ENCODE results near the gene TRPV5. TPM values are rescaled to one million over a fixed set of nuclear protein-coding genes. Genes with fewer than 3 reads are reported as not detected.

TRPV5 gene
- total and polyA plus RNA-seq, 2 of the 8 experiments (the other 6 are each of a cell fraction or from before 2014, with no cell fraction given) = 0.03 TPM; not detected in 1

DNA sequence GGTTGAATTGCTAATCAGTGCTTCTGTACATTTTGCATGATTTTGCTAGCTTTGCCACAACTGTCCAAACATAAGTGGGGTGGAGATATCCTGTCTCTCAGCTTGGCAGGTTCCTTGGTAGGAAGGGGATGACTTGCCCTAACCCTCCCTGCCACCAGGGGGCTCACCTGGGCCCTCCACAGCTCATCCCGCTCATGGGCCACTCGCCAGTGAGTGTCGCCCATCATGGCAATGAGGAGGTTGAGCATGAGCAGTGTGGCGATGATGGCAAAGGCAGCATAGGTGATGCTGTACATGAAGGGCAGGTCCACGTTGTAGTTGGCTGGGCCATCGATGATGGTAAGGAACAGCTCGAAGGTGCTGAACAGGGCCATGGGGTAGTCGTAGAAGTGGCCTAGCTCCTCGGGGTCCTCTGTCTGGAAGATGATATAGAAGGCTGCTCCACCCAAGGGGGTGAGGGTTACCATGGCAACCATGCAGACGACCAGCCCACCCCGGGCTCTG lies 60.2 kb downstream of the TRPV5 start:
- Histone ChIP-seq H3K14ac (ENCODE audit: insufficient read length) (no peak overlapping the region), H4K5ac (ENCODE audit: insufficient read length, low read depth, low read length) (no peak overlapping the region), H3K79me1 (ENCODE audit: low read depth, low read length) (no peaks in the 10 kb centered on the region; the same call in 1 of the 2 replicates), H3K4me2 (ENCODE audit: insufficient read depth in 1 of 2, low read depth in 2 of 2, low read length in 2 of 2) (no peak overlapping the region), H3K9me3 (ENCODE audit: insufficient read depth in 2 of 2, low read depth in 1 of 2, low read length in 1 of 2) (no peaks in the 10 kb centered on the region), H2AFZ (ENCODE audit: low read length) (no peak overlapping the region), H3K27ac (ENCODE audit: low read depth, low read length) (no peak overlapping the region), H3K9ac (replicated peaks in 1 of 4; ENCODE audit: extremely low read depth in 1 of 4, low read depth in 3 of 4, low read length in 3 of 4) (no peak overlapping the region), H2BK5ac (ENCODE audit: low read depth, low read length) (no peak overlapping the region), H2BK120ac (replicated peaks; ENCODE audit: low read depth, low read length) (no peak overlapping the region), H3K27me3 (replicated peaks in 1 of 4; ENCODE audit: control insufficient read depth in 3 of 4, extremely low read depth in 1 of 4, insufficient read depth in 3 of 4, low read length in 3 of 4) (no peaks in the 10 kb centered on the region; a peak in 1 of 7 replicates), H2BK15ac (ENCODE audit: low read length) (no peak overlapping the region), H3K79me2 (ENCODE audit: control insufficient read depth in 1 of 2, insufficient read depth in 2 of 2, low read length in 2 of 2) (no peaks in the 10 kb centered on the region), H4K91ac (replicated peaks; ENCODE audit: insufficient read length, low read length) (no peak overlapping the region), H4K8ac (ENCODE audit: extremely low read depth, insufficient read depth, low read length) (peak overlapping the region; percentile 28; the same call in 1 of the 2 replicates), H3K23me2 (ENCODE audit: low read depth, low read length) (no peaks in the 10 kb centered on the region), H2BK20ac (ENCODE audit: low read length) (no peak overlapping the region), H4K20me1 (replicated peaks in 1 of 2; ENCODE audit: control insufficient read depth in 1 of 2, insufficient read depth in 2 of 2, low read length in 2 of 2) (no peaks in the 10 kb centered on the region), H3K4me3 (ENCODE audit: extremely low read depth in 1 of 4, insufficient read depth in 2 of 4, low read depth in 3 of 4, low read length in 4 of 4) (no peak overlapping the region), H3K18ac (ENCODE audit: extremely low read depth, low read length) (no peak overlapping the region), H3K36me3 (ENCODE audit: control insufficient read depth in 2 of 4, insufficient read depth in 4 of 4, low read length in 3 of 4) (no peaks in the 10 kb centered on the region), H3K4ac (replicated peaks; ENCODE audit: insufficient read length, low read depth, low read length) (no peak overlapping the region), H2BK12ac (ENCODE audit: low read depth, low read length) (no peak overlapping the region), H3K23ac (ENCODE audit: insufficient read length) (no peak overlapping the region), H3K4me1 (replicated peaks in 1 of 4; ENCODE audit: control insufficient read depth in 3 of 4, insufficient read depth in 4 of 4, low read length in 3 of 4) (no peaks in the 10 kb centered on the region; a peak in 1 of 7 replicates), H3K56ac (replicated peaks; ENCODE audit: insufficient read length, low read depth, low read length) (no peak overlapping the region), H2AK5ac (ENCODE audit: low read depth, low read length) (no peak overlapping the region)
- WGBS, 2 experiments (ENCODE audit: extremely low coverage in 1 of 2, insufficient coverage in 1 of 2, insufficient read length in 1 of 2, insufficient replicate concordance in 2 of 2, low coverage in 1 of 2, low lambda C conversion rate in 2 of 2, missing lambda C conversion rate in 1 of 2) = 76% methylated on average over 11 of the region's 11 CpGs; no CpG with 5 or more reads in 1 of the 2 experiments
- FAIRE-seq (peak; percentile 73), DNase-seq (ENCODE audit: low read depth in 1 of 2, low spot score in 2 of 2) (peak in 1 of 2 experiments; percentile 84)
- TF ChIP-seq, protein P1, sequence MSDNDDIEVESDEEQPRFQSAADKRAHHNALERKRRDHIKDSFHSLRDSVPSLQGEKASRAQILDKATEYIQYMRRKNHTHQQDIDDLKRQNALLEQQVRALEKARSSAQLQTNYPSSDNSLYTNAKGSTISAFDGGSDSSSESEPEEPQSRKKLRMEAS (IDR thresholded peaks at IDR 0.05) = peak; percentile 63
- TF ChIP-seq RAD21 (IDR thresholded peaks at IDR 0.05 in 1 of 2, conservative IDR thresholded peaks at IDR 0.05 in 1 of 2; ENCODE audit: low read depth in 2 of 2, low read length in 2 of 2) (peak; percentile 54 to 63), CTCF (IDR thresholded peaks at IDR 0.05; ENCODE audit: control extremely low read depth in 1 of 3, insufficient read depth in 1 of 3, low read depth in 1 of 3, low read length in 3 of 3) (peak; percentile 83 to 94 (median 90)), CEBPB (IDR thresholded peaks at IDR 0.05; ENCODE audit: low read depth, low read length) (no peak), E2F6 (IDR thresholded peaks at IDR 0.05) (0 out of 2 replicates have a peak, but pooled peaks have one; percentile 36), HDAC2 (IDR thresholded peaks at IDR 0.05; ENCODE audit: borderline replicate concordance in 1 of 2, low read depth in 2 of 2, low read length in 2 of 2) (no peak), GTF2F1 (IDR thresholded peaks at IDR 0.05; ENCODE audit: borderline replicate concordance, low read depth, low read length) (no peak)
- ChIA-PET POLR2A (ENCODE audit: partially characterized antibody) (interaction anchor here (0.7 to 1.0 kb wide), 2 partner anchors 9 to 18 kb away, joined by 3 to 4 read pairs; no protein-coding TSS in a partner anchor), CTCF (ENCODE audit: partially characterized antibody) (interaction anchor here (0.5 to 13.9 kb wide), 71 partner anchors 8 to 569 kb away, joined by 3 to 332 read pairs (median 4); partner anchors contain the start of genes EPHB6, KEL, LLCFC1 and TRPV5)

All from H1 (cell line).